ENCODE results near the gene COL4A3. TPM values are rescaled to one million over a fixed set of nuclear protein-coding genes. Genes with fewer than 3 reads are reported as not detected.
A peak's percentile ranks its signal among the peaks of the same experiment; 100 is the strongest.

COL4A3 gene
- total and polyA plus RNA-seq, 2 donors (not counting 3 experiments of a cell fraction or from before 2014, with no cell fraction given) = not detected

GRCh38 chr2:227325839-227326195 lies 161.4 kb downstream of the COL4A3 start:
- H3K9me1 ChIP-seq (replicated peaks; ENCODE audit: control insufficient read depth, extremely low read depth, insufficient read depth, low read length) = no peaks in the 10 kb centered on the region
- POLR2A ChIA-PET = no interaction called here
- no peaks in the 10 kb centered on the region for H3K27me3 ChIP-seq (ENCODE audit: control insufficient read depth in 2 of 2, insufficient read depth in 2 of 2, low read length in 2 of 2)
- H3K9me3 ChIP-seq (replicated peaks; ENCODE audit: control insufficient read depth, insufficient read depth, low read length) = no peaks in the 10 kb centered on the region
- peak; percentile 21 for FAIRE-seq
- H2AFZ ChIP-seq (ENCODE audit: low read depth, low read length) = peak overlapping the region; percentile 86
- peak overlapping the region; percentile 87 for H3K9ac ChIP-seq (replicated peaks; ENCODE audit: extremely low read depth, insufficient read depth, low read length)
- CTCF ChIA-PET = interaction anchor here (0.7 to 3.0 kb wide), 5 partner anchors 10 to 440 kb away, joined by 3 to 10 read pairs (median 5); no protein-coding TSS in a partner anchor
- dilution Hi-C loops (cut with MboI; ENCODE audit: extremely low pct_ligation_motif_present, low sequenced_read_pairs) (no loop called here), intact Hi-C loops (cut with micrococcal nuclease) (loop anchor here (1.0 to 5.0 kb wide), 3 partner anchors 146 to 536 kb away; partner anchors contain the start of gene AGFG1)
- no peaks in the 10 kb centered on the region for H4K20me1 ChIP-seq (replicated peaks; ENCODE audit: control insufficient read depth, extremely low read depth, insufficient read depth, low read length)
- peaks cover 0 to 1% of the 10 kb centered on the region in 2 experiments for H3K36me3 ChIP-seq (ENCODE audit: control insufficient read depth in 2 of 2, extremely low read depth in 1 of 2, insufficient read depth in 2 of 2, low read length in 2 of 2)
- H3K27ac ChIP-seq (ENCODE audit: insufficient read depth, low read depth, low read length) = peak overlapping the region; percentile 59
- peaks cover 33% of the 10 kb centered on the region for H3K79me2 ChIP-seq (ENCODE audit: control insufficient read depth, insufficient read depth, low read length)
- DNase-seq (ENCODE audit: low read depth, low spot score) = peak; percentile 52
- H3K4me1 ChIP-seq (ENCODE audit: control insufficient read depth, extremely low read depth, insufficient read depth, low read length) = peaks cover 12% of the 10 kb centered on the region
- TF ChIP-seq POLR2AphosphoS5 (IDR thresholded peaks at IDR 0.05; ENCODE audit: insufficient read depth, low read depth, low read length) (no peak), EZH2 (IDR thresholded peaks at IDR 0.05; ENCODE audit: borderline replicate concordance, low read depth, low read length, severe bottlenecking) (no peak), CTCF (IDR thresholded peaks at IDR 0.05; ENCODE audit: extremely low read depth in 1 of 2, insufficient read depth in 1 of 2, low read depth in 1 of 2, low read length in 2 of 2) (no peak), MAX (IDR thresholded peaks at IDR 0.05; ENCODE audit: insufficient read depth, insufficient read length) (no peak), POLR2A (IDR thresholded peaks at IDR 0.05; ENCODE audit: low read depth, low read length) (no peak), MYC (IDR thresholded peaks at IDR 0.05; ENCODE audit: low read depth, low read length) (no peak), GATA2 (IDR thresholded peaks at IDR 0.05; ENCODE audit: insufficient read depth, insufficient read length, low read depth, low read length) (no peak), FOS (IDR thresholded peaks at IDR 0.05; ENCODE audit: borderline replicate concordance, insufficient read depth, low read length) (no peak), JUN (IDR thresholded peaks at IDR 0.05; ENCODE audit: borderline replicate concordance, insufficient read depth, insufficient read length, low read depth) (no peak)
- peak overlapping the region; percentile 84 for H3K4me2 ChIP-seq (ENCODE audit: insufficient read depth, low read length)
- no TSS peak for BruUV-seq (replicated peaks)
- peak overlapping the region; percentile 82 to 94 (median 85) for H3K4me3 ChIP-seq (replicated peaks in 1 of 3; ENCODE audit: insufficient read depth in 1 of 3, low read depth in 1 of 3, low read length in 3 of 3)
